ENCODE data around the gene RNF13. TPM values are rescaled to one million over a fixed set of nuclear protein-coding genes. Genes with fewer than 3 reads are reported as not detected.
A peak's percentile ranks its signal among the peaks of the same experiment; 100 is the strongest.

The RNF13 gene
- total RNA-seq, 1 experiment from 2014 or later: 33.8 TPM

DNA sequence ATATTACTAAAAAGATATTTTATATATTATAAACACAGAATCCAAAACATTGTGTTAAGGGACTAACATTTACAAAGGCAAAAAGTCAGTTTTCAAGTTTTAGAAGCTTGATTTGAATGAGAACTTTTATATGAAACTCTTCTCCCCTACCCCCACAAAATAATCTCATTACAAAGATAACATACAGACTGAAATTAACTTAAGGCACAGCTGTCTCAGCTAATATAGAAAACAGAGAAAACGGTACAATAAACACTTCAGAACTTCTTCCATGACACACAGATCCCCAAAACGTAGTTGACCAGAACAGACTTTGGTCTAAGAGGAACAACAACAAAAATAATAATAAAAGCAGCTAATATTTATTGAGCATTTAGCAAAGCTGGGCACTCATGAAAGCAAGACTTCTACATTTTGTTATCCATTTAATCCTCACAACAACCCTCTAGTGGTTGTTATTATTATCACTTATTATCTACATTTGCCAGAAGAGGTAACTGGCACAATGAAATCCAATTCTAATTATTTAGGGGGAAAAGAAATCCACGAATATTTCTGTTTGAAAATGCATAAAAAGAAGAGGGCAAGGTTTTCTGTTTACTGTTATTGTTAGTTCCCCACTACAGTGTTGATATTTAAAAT is 89.6 kb downstream of the RNF13 start:
- ChIA-PET POLR2A (ENCODE audit: unreplicated experiment) (no interaction called here), CTCF (interaction anchor here (0.5 to 0.7 kb wide), 3 partner anchors 23 to 1497 kb away, joined by 3 to 5 read pairs (median 3); no protein-coding TSS in a partner anchor)
- Histone ChIP-seq H3K27ac (ENCODE audit: low read length) (no peak overlapping the region), H3K9me2 (replicated peaks; ENCODE audit: low read length) (no peaks in the 10 kb centered on the region), H3K4me2 (ENCODE audit: low read length) (no peak overlapping the region), H3K4me1 (ENCODE audit: insufficient read depth, low read length) (no peaks in the 10 kb centered on the region), H3K9ac (ENCODE audit: low read length) (no peak overlapping the region), H3K9me3 (ENCODE audit: low read length) (no peaks in the 10 kb centered on the region), H3K4me3 (ENCODE audit: low read length) (no peak overlapping the region), H3K27me3 (ENCODE audit: low read length) (no peaks in the 10 kb centered on the region), H3K36me3 (ENCODE audit: low read depth, low read length) (0 out of 2 replicates have a peak, but pooled peaks cover 3% of the 10 kb centered on the region), H3K79me2 (ENCODE audit: low read length) (no peaks in the 10 kb centered on the region), H2AFZ (ENCODE audit: low read length) (no peak overlapping the region), H3F3A (ENCODE audit: low read length, unreplicated experiment) (no peaks in the 10 kb centered on the region), H4K20me1 (ENCODE audit: low read length) (no peaks in the 10 kb centered on the region)
- DNase-seq: peak; percentile 39
- intact Hi-C loops (cut with micrococcal nuclease): loop anchor here (2.0 kb wide), 1 partner anchor 136 kb away; no protein-coding TSS in a partner anchor
- BruUV-seq (replicated peaks): no TSS peak
- TF ChIP-seq, protein P1, sequence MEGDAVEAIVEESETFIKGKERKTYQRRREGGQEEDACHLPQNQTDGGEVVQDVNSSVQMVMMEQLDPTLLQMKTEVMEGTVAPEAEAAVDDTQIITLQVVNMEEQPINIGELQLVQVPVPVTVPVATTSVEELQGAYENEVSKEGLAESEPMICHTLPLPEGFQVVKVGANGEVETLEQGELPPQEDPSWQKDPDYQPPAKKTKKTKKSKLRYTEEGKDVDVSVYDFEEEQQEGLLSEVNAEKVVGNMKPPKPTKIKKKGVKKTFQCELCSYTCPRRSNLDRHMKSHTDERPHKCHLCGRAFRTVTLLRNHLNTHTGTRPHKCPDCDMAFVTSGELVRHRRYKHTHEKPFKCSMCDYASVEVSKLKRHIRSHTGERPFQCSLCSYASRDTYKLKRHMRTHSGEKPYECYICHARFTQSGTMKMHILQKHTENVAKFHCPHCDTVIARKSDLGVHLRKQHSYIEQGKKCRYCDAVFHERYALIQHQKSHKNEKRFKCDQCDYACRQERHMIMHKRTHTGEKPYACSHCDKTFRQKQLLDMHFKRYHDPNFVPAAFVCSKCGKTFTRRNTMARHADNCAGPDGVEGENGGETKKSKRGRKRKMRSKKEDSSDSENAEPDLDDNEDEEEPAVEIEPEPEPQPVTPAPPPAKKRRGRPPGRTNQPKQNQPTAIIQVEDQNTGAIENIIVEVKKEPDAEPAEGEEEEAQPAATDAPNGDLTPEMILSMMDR (conservative IDR thresholded peaks at IDR 0.05; ENCODE audit: low read depth, low read length): peak; percentile 68
- TF ChIP-seq EZH2phosphoT487 (IDR thresholded peaks at IDR 0.05; ENCODE audit: borderline replicate concordance, low read length): no peak
- ATAC-seq: no peak; the same call in 1 of the 2 replicates

DNA sequence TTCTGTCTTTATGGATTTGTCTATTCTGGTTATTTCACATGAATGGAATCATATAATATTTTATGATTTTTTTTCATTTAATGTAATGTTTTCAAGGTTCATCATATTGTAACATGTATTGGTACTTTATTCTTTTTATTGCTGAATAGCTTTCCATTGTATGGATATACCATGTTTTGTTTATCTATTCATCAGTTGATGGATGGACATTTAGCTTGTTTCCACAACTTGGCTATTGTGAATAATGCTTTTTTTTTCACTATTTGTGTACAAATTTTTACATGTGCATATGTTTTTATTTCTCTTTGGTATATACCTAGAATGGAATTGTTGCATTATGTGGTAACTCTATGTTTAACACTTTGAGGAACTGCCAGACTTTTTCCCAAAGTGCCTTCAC is 93.0 kb downstream of the RNF13 start:
- 0 out of 2 replicates have a peak, but pooled peaks cover 4% of the 10 kb centered on the region for H3K36me3 ChIP-seq (ENCODE audit: low read depth, low read length)
- no peak overlapping the region for H3K27ac ChIP-seq (ENCODE audit: low read length)
- ChIA-PET CTCF (no interaction called here), POLR2A (ENCODE audit: unreplicated experiment) (no interaction called here)
- no peak overlapping the region for H2AFZ ChIP-seq (ENCODE audit: low read length)
- no peaks in the 10 kb centered on the region for H3K4me1 ChIP-seq (ENCODE audit: insufficient read depth, low read length)
- H3K79me2 ChIP-seq (ENCODE audit: low read length): no peaks in the 10 kb centered on the region
- no TSS peak for BruUV-seq (replicated peaks)
- no peak for ATAC-seq
- H4K20me1 ChIP-seq (ENCODE audit: low read length): no peaks in the 10 kb centered on the region
- H3K9me3 ChIP-seq (ENCODE audit: low read length): no peaks in the 10 kb centered on the region
- no peak overlapping the region for H3K9ac ChIP-seq (ENCODE audit: low read length)
- TF ChIP-seq EZH2phosphoT487 (IDR thresholded peaks at IDR 0.05; ENCODE audit: borderline replicate concordance, low read length) (no peak), EZH2 (IDR thresholded peaks at IDR 0.05; ENCODE audit: low read length, unreplicated experiment) (no peak)
- TF ChIP-seq, protein P1 (conservative IDR thresholded peaks at IDR 0.05; ENCODE audit: low read depth, low read length): no peak
- no peak overlapping the region for H3K4me3 ChIP-seq (ENCODE audit: low read length)
- intact Hi-C loops (cut with micrococcal nuclease): no loop called here
- H3K27me3 ChIP-seq (ENCODE audit: low read length): no peaks in the 10 kb centered on the region
- H3K9me2 ChIP-seq (replicated peaks; ENCODE audit: low read length): no peaks in the 10 kb centered on the region
- H3F3A ChIP-seq (ENCODE audit: low read length, unreplicated experiment): no peaks in the 10 kb centered on the region
- no peak overlapping the region for H3K4me2 ChIP-seq (ENCODE audit: low read length)
- DNase-seq: no peak

DNA sequence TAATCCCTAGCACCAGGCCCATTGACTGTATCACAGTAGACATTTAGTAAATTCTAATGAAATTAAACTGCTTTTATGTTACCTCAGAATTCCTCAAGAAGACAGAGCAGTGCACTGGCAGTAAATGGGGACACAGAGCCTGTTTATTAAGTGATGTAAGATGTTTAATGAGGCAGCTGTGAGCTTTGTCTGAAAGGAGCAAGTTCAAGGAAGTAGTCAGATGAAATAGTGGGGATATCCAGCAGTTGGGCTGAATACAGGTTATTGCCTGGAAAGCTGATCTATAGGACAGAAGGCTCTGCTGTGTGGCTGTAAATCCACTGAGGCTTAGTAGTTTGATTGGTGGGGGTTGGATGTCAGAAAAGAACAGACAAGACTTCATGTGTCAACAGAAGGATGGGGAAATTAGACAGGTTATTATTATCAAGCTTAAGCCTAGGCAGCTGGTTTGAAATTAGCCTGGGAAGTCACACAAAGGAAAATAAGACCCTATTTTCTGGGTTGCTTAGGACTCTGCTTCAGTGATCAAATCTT is 95.5 kb downstream of the RNF13 start:
- H3K4me1 ChIP-seq (ENCODE audit: insufficient read depth, low read length): no peaks in the 10 kb centered on the region
- no peaks in the 10 kb centered on the region for H3K9me2 ChIP-seq (replicated peaks; ENCODE audit: low read length)
- no TSS peak for BruUV-seq (replicated peaks)
- H3F3A ChIP-seq (ENCODE audit: low read length, unreplicated experiment): no peaks in the 10 kb centered on the region
- no peak for ATAC-seq
- H3K9me3 ChIP-seq (ENCODE audit: low read length): no peaks in the 10 kb centered on the region
- H3K9ac ChIP-seq (ENCODE audit: low read length): no peak overlapping the region
- no peak for DNase-seq
- no peak overlapping the region for H2AFZ ChIP-seq (ENCODE audit: low read length)
- H4K20me1 ChIP-seq (ENCODE audit: low read length): no peaks in the 10 kb centered on the region
- peaks cover 4% of the 10 kb centered on the region; the same call in 1 of the 2 replicates for H3K36me3 ChIP-seq (ENCODE audit: low read depth, low read length)
- POLR2A ChIA-PET (ENCODE audit: unreplicated experiment): no interaction called here
- H3K27ac ChIP-seq (ENCODE audit: low read length): no peak overlapping the region
- no peaks in the 10 kb centered on the region for H3K27me3 ChIP-seq (ENCODE audit: low read length)
- H3K4me2 ChIP-seq (ENCODE audit: low read length): no peak overlapping the region
- H3K4me3 ChIP-seq (ENCODE audit: low read length): no peak overlapping the region
- TF ChIP-seq EZH2phosphoT487 (IDR thresholded peaks at IDR 0.05; ENCODE audit: borderline replicate concordance, low read length): no peak
- CTCF ChIA-PET: no interaction called here
- intact Hi-C loops (cut with micrococcal nuclease): no loop called here
- no peaks in the 10 kb centered on the region for H3K79me2 ChIP-seq (ENCODE audit: low read length)
